HepG2 (cell line): Measurements from ENCODE around the gene PRRT2. TPM values are rescaled to one million over a fixed set of nuclear protein-coding genes. Genes with fewer than 3 reads are reported as not detected.
A peak's percentile ranks its signal among the peaks of the same experiment; 100 is the strongest.

Experiments
- ETV6 ChIP-seq: sonication (generic); formaldehyde crosslinking; conservative IDR thresholded peaks from 2 replicates; pipeline ENCODE4 v1.4.0; 2020; ENCODE audit warnings: missing genetic modification reagents
- FOXO1 ChIP-seq: sonication (generic); formaldehyde crosslinking; IDR thresholded peaks from 2 replicates; pipeline ENCODE4 v1.4.0; 2020; ENCODE audit warnings: missing genetic modification reagents
- HES4 ChIP-seq: sonication (generic); formaldehyde crosslinking; IDR thresholded peaks from 2 replicates; pipeline ENCODE4 v1.9.0; 2021; ENCODE audit warnings: mild to moderate bottlenecking, missing genetic modification reagents, borderline replicate concordance
- HMGXB3 ChIP-seq: sonication (generic); formaldehyde crosslinking; IDR thresholded peaks from 2 replicates; pipeline ENCODE4 v1.4.0; 2020; ENCODE audit warnings: missing genetic modification reagents, borderline replicate concordance
- MAF1 ChIP-seq: sonication (generic); formaldehyde crosslinking; IDR thresholded peaks from 2 replicates; pipeline ENCODE4 v1.5.0; 2020; ENCODE audit warnings: missing genetic modification reagents, borderline replicate concordance
- MXD3 ChIP-seq: IDR thresholded peaks from 2 replicates; pipeline ENCODE4 v1.6.1; 2016; ENCODE audit warnings: mild to moderate bottlenecking, missing biosample characterization, missing genetic modification reagents
- NFE2 ChIP-seq: sonication (generic); formaldehyde crosslinking; IDR thresholded peaks from 2 replicates; pipeline ENCODE4 v1.4.0; 2020; ENCODE audit warnings: missing genetic modification reagents
- NKX3-1 ChIP-seq: sonication (generic); formaldehyde crosslinking; IDR thresholded peaks from 2 replicates; pipeline ENCODE4 v1.5.0; 2020; ENCODE audit warnings: missing genetic modification reagents
- POLR2AphosphoS2 ChIP-seq: IDR thresholded peaks from 2 replicates; pipeline ENCODE4 v1.6.1; 2011; ENCODE audit warnings: low read depth, low read length, improper control_type of control experiment
- RXRA ChIP-seq: sonication (generic); formaldehyde crosslinking; IDR thresholded peaks from 2 replicates; pipeline ENCODE4 v1.5.1; 2020; ENCODE audit warnings: missing genetic modification reagents
- SIX4 ChIP-seq: sonication (generic); formaldehyde crosslinking; IDR thresholded peaks from 2 replicates; pipeline ENCODE4 v1.4.0; 2020; ENCODE audit warnings: missing genetic modification reagents
- TAF15 ChIP-seq: fragments of 200-400 bp; formaldehyde crosslinking; IDR thresholded peaks from one replicate; pipeline ENCODE4 v1.6.1; 2018; ENCODE audit warnings: mild to moderate bottlenecking, low read depth, low read length; ENCODE audit not compliant: poor library complexity, severe bottlenecking
- TEAD3 ChIP-seq: optimal IDR thresholded peaks from 2 replicates; pipeline ENCODE3; 2016; ENCODE audit warnings: borderline replicate concordance
- TIGD3 ChIP-seq: sonication (generic); formaldehyde crosslinking; IDR thresholded peaks from 2 replicates; pipeline ENCODE4 v1.5.1; 2020; ENCODE audit warnings: mild to moderate bottlenecking, missing genetic modification reagents, borderline replicate concordance
- XRCC5 ChIP-seq: fragments of 200-400 bp; formaldehyde crosslinking; optimal IDR thresholded peaks from 2 replicates; pipeline ENCODE3; 2017; ENCODE audit warnings: mild to moderate bottlenecking, low read length
- ZFP36 ChIP-seq: fragments of 150-350 bp; IDR thresholded peaks from 2 replicates; pipeline ENCODE4 v1.6.1; 2018; ENCODE audit warnings: borderline replicate concordance, low read length, low read depth; ENCODE audit not compliant: partially characterized antibody
- ZNF530 ChIP-seq: sonication (generic); formaldehyde crosslinking; IDR thresholded peaks from 2 replicates; pipeline ENCODE4 v1.5.0; 2020; ENCODE audit warnings: low read depth, mild to moderate bottlenecking, missing genetic modification reagents
- ZNF543 ChIP-seq: sonication (generic); formaldehyde crosslinking; IDR thresholded peaks from 2 replicates; pipeline ENCODE4 v1.4.0; 2020; ENCODE audit warnings: mild to moderate bottlenecking, missing genetic modification reagents
- ZNF670 ChIP-seq: sonication (generic); formaldehyde crosslinking; IDR thresholded peaks from 2 replicates; pipeline ENCODE4 v1.8.0; 2022; ENCODE audit warnings: mild to moderate bottlenecking, missing genetic modification reagents, borderline replicate concordance
- ZNF883 ChIP-seq: sonication (generic); formaldehyde crosslinking; IDR thresholded peaks from 2 replicates; pipeline ENCODE4 v1.5.1; 2020; ENCODE audit warnings: mild to moderate bottlenecking, missing genetic modification reagents; ENCODE audit errors: not compliant biosample characterization
- polyA plus RNA-seq, 8 experiments: library from polyadenylated mRNA; depleted of rRNA in 3 of 8; stranded (reverse) in 7 of 8; unstranded in 1 of 8; fragments of >200 nt; fragmentation: Illumina TruSeq in 4 of 8; extraction: Trizol in 4 of 8; gene quantifications; 2 replicates each; pipeline versions ENCODE4 v1.2.1 to v1.2.3, GENCODE V29; 2011 to 2016; ENCODE audit warnings: low read depth in 4 of 8, missing spikeins in 1 of 8, mixed read lengths in 1 of 8; ENCODE audit not compliant: insufficient read depth in 1 of 8
- total RNA-seq, 5 experiments: library from RNA; depleted of rRNA; stranded (reverse); fragments of >200 nt; fragmentation: Illumina TruSeq; extraction: Trizol; gene quantifications; 2 replicates each; pipeline ENCODE4 v1.2.3, GENCODE V29; 2016; ENCODE audit warnings: low read depth in 1 of 5
- TF ChIP-seq, protein P1 (sequence below): sonication (generic); formaldehyde crosslinking; IDR thresholded peaks from 2 replicates; pipeline ENCODE4 v1.5.0; 2020; ENCODE audit warnings: mild to moderate bottlenecking, low read depth, missing genetic modification reagents, borderline replicate concordance

Gene PRRT2
- total and polyA plus RNA-seq, 2 of the 13 experiments (the other 11 are each of a cell fraction or from before 2014, with no cell fraction given) = 0.51 to 1.1 TPM

DNA sequence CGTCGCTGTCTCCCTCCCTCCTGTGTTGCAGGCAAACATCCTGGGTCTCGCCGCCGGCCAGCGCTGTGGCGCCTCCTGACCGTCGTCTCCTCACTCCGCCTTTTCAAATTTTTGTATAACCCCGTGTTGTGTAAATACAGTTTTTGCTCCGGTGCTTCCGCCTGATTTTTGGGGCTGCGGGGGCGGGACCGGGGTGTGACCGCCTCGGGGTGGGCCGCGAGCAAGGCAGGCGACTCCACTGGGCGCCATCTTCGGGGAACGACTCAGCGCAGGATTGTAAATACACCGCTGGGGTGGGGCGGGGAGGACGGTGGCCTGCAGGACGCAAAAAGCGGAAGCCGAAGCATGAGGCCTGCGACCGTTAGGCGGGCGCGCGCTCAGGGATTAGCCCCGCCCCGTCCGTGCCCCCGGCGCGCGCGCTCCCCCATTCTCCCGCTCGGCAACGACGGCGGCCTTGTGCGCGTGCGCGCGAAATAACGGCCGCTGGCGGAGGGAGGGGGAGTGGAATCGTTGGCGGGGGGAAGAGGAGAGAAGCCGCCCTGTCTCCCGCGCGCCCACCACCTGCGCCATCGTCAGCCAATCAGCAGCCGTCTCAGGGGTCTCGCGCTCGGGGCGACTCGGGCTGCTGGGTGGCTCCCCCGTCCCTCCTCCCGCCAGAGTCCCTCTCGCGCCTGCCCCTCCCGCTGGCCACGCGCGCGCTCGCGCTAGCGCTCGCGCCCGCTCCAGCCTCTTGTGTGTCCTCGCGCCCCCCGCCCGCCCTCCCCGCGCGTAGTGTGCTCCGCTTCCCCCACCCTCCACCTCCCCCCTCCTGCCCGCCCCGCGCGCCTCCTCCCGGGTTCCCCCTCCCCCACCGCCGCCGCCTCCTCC, 6.5 kb upstream of the PRRT2 start (continued):
- TF ChIP-seq ETV6 (CRISPR knock-in tag) = peak; percentile 81; the same call in 1 of the 2 replicates
- TF ChIP-seq RXRA (CRISPR knock-in tag) = peak; percentile 91
- peak; percentile 96 for TF ChIP-seq FOXO1 (CRISPR knock-in tag)
- peak; percentile 52; the same call in 1 of the 2 replicates for TF ChIP-seq MAF1 (CRISPR knock-in tag)
- TF ChIP-seq MXD3 (CRISPR knock-in tag) = peak; percentile 82
- TF ChIP-seq ZNF530 (CRISPR knock-in tag) = no peak
- TF ChIP-seq XRCC5 = peak; percentile 63
- peak; percentile 96 for TF ChIP-seq ZNF670
- no peak for TF ChIP-seq ZFP36
- peak; percentile 85 for TF ChIP-seq TAF15
- TF ChIP-seq TIGD3 (CRISPR knock-in tag) = no peak
- TF ChIP-seq POLR2AphosphoS2 = peak; percentile 65; the same call in 1 of the 2 replicates
- TF ChIP-seq ZNF883 (CRISPR knock-in tag) = peak; percentile 98
- TF ChIP-seq ZNF543 (CRISPR knock-in tag) = peak; percentile 53; the same call in 1 of the 2 replicates
- TF ChIP-seq HMGXB3 (CRISPR knock-in tag) = peak; percentile 89
- peak; percentile 93 for TF ChIP-seq TEAD3
- TF ChIP-seq, protein P1, sequence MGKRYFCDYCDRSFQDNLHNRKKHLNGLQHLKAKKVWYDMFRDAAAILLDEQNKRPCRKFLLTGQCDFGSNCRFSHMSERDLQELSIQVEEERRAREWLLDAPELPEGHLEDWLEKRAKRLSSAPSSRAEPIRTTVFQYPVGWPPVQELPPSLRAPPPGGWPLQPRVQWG (CRISPR knock-in tag) = no peak
- TF ChIP-seq NKX3-1 = peak; percentile 75
- TF ChIP-seq NFE2 = no peak
- peak; percentile 86 for TF ChIP-seq SIX4 (CRISPR knock-in tag)
- no peak for TF ChIP-seq HES4 (CRISPR knock-in tag)
